ENCODE data around the gene HDAC9. TPM values are rescaled to one million over a fixed set of nuclear protein-coding genes. Genes with fewer than 3 reads are reported as not detected.

HDAC9 gene
- total RNA-seq, 1 experiment from 2014 or later: 7.7 TPM

- Mint-ChIP-seq H3K4me3 (no peak overlapping the region), H3K4me1 (peaks cover 0 to 2% of the 10 kb centered on the region in 2 experiments; a peak in 1 of 4 replicates), H3K27ac (0 out of 7 replicates have a peak overlapping the region, but pooled peaks of 1 of the 3 experiments have one; percentile 28), H3K9me3 (peaks cover 0 to 3% of the 10 kb centered on the region in 2 experiments; a peak in 2 of 5 replicates), H3K27me3 (ENCODE audit: low read depth) (no peaks in the 10 kb centered on the region), H3K36me3 (ENCODE audit: insufficient read depth in 1 of 3, low read depth in 3 of 3) (peaks cover 0 to 5% (median 0%) of the 10 kb centered on the region in 3 experiments; a peak in 1 of 7 replicates)
- no peak overlapping the region for H4K8ac ChIP-seq (replicated peaks; ENCODE audit: insufficient read length, low read depth, low read length)
- no peak overlapping the region for H3K4me2 ChIP-seq (ENCODE audit: insufficient read depth, insufficient read length, low read length)
- H3K27ac ChIP-seq (ENCODE audit: insufficient read length, low read depth, low read length): no peak overlapping the region
- no peak for TF ChIP-seq CTCF (conservative IDR thresholded peaks at IDR 0.05)
- no peak overlapping the region for H2AFZ ChIP-seq (ENCODE audit: low read length)
- H3K9ac ChIP-seq (ENCODE audit: extremely low read depth, insufficient read length, low read length): no peak overlapping the region
- no peak overlapping the region for H3K18ac ChIP-seq (ENCODE audit: insufficient read length, low read depth, low read length)
- H2BK20ac ChIP-seq (ENCODE audit: low read depth, low read length, poor library complexity, severe bottlenecking): no peak overlapping the region
- no peak overlapping the region for H2BK5ac ChIP-seq (ENCODE audit: insufficient read length, low read length)
- H4K5ac ChIP-seq (ENCODE audit: insufficient read length, low read depth, low read length): no peak overlapping the region
- no peak overlapping the region for H2BK15ac ChIP-seq (ENCODE audit: low read depth, low read length)
- no peaks in the 10 kb centered on the region for H3K79me1 ChIP-seq (ENCODE audit: insufficient read depth, low read depth, low read length, poor library complexity, severe bottlenecking)
- H3K23ac ChIP-seq (ENCODE audit: insufficient read length, low read depth, low read length): no peak overlapping the region
- H3T11ph ChIP-seq (ENCODE audit: low read length): no peak overlapping the region
- no peak overlapping the region for H3K14ac ChIP-seq (ENCODE audit: insufficient read depth, low read length)
- H2AK5ac ChIP-seq (ENCODE audit: insufficient read length, low read length): no peak overlapping the region
- H3K56ac ChIP-seq (ENCODE audit: insufficient read length, low read depth, low read length): no peak overlapping the region
- H3K4me1 ChIP-seq (ENCODE audit: insufficient read depth, low read length): no peaks in the 10 kb centered on the region
- no peak for DNase-seq
- H3K27me3 ChIP-seq (ENCODE audit: insufficient read depth, low read length): no peaks in the 10 kb centered on the region
- H4K91ac ChIP-seq (ENCODE audit: insufficient read length, low read depth, low read length): no peak overlapping the region
- no peaks in the 10 kb centered on the region for H3K9me3 ChIP-seq (ENCODE audit: control insufficient read depth, low read depth, low read length)
- no peaks in the 10 kb centered on the region for H4K20me1 ChIP-seq (ENCODE audit: control insufficient read depth, insufficient read depth, insufficient read length)
- no peak overlapping the region for H3K4ac ChIP-seq (ENCODE audit: low read depth, low read length)
- H2BK120ac ChIP-seq (ENCODE audit: low read depth, low read length, poor library complexity, severe bottlenecking): no peak overlapping the region
- H3K23me2 ChIP-seq (ENCODE audit: insufficient read length, low read depth, low read length, poor library complexity, severe bottlenecking): no peaks in the 10 kb centered on the region
- no peak overlapping the region for H2BK12ac ChIP-seq (ENCODE audit: insufficient read length, low read depth, low read length)
- no peaks in the 10 kb centered on the region for H3K79me2 ChIP-seq (ENCODE audit: insufficient read depth, low read length)
- no CpG with 5 or more reads among the region's 3 CpGs for WGBS (ENCODE audit: extremely low coverage, insufficient read length, low lambda C conversion rate)
Measured at GRCh38 chr7:18815261-18815960, 319.9 kb downstream of the HDAC9 start.

Measured in H9 (cell line).